ENCODE data around the gene SPR.
A peak's percentile ranks its signal among the peaks of the same experiment; 100 is the strongest.
"Not testable (repeated sequence)": the region's sequence is repeated elsewhere in the genome, so short reads cannot be mapped to it uniquely, and the experiment has no call there.

Gene SPR

DNA sequence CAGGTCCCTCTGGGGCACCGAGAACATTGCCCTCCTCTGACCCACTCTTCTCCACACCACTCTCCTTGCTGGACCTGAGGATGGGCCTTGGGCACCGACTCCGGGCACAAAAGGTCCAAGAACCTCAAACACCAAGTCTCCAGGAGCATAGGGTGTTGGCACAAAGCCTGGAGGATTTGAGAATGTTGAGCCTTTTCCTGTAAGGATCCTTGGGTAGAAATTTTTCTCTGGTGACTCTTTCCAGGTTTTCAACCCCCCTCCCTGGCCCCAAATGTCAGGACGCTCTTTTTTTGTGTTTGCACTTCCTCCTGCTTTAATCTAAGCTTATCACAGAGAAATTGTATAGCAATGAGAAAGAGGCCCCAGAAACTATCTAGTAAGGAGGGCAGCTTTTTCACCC lies 9.2 kb downstream of the SPR start:
- no peak overlapping the region for H3K27ac Mint-ChIP-seq
- no peaks in the 10 kb centered on the region for H3K9me3 Mint-ChIP-seq
- ATAC-seq (replicated peaks) (no peak), DNase-seq (no peak)
- peaks cover 75 to 83% of the 10 kb centered on the region in 2 donors for H3K27me3 Mint-ChIP-seq
- no peak overlapping the region for H3K4me3 Mint-ChIP-seq
- H3K4me1 Mint-ChIP-seq: peaks cover 6 to 22% of the 10 kb centered on the region in 2 donors
- peaks cover 1 to 2% of the 10 kb centered on the region in 2 donors for H3K36me3 Mint-ChIP-seq

DNA sequence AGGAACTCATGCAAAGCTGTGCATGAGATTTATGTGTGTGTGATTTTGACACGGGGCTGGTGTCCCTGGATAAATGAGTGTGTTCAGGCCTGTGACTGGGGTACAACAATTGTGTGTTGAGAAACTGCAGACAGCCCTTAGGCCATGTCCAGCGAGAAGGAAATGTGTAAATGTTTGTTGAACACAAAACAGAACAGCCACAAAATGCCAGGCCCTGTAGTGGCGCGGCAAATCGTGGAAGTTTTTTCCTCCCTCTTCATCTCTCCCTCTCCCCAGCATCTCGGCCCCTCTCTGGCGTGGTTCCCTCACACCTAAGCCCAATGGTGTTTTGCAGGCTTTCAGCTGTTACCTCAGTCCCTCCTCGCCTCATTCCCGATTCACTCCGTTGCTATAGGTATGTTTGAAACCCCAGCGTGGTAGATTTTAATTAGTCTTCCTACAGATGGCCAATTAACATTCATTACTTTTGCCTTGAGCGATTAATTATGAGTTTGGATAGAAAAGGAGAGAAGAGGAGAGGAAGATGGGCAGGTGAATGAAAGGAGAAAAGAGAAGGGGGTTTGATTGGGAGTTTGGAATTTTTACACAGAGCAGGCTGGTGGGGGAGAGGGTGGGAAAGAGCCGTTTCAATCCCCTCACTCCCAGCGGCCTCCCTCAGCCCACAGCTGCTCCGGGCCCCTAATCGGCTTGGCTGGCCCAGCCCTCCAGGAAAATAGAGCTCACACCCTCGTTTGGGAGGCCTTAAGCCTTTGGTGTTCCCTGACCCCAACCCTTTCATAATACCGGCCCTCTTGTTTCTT lies 10.8 kb downstream of the SPR start:
- DNase-seq (no peak), ATAC-seq (replicated peaks) (no peak)
- Mint-ChIP-seq H3K27ac (no peak overlapping the region), H3K36me3 (no peaks in the 10 kb centered on the region), H3K9me3 (no peaks in the 10 kb centered on the region), H3K4me1 (peaks cover 6 to 22% of the 10 kb centered on the region in 2 donors), H3K4me3 (no peak overlapping the region), H3K27me3 (peaks cover 72 to 80% of the 10 kb centered on the region in 2 donors)

DNA sequence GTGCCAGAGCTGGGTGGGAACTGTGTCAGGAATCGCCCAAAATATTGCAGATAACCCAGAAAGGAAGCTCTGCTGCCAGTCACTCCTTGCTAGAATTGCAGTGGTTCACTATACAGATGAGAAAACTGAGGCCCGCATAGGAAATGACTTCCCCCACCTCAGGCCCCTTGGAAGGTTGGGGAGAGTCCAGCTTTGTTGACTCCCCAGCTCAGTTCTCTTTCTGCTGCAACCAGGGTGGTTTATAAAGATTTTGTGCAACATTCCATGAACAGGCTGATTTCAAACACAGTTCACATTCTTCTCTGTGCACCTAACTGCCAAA lies 11.3 kb downstream of the SPR start:
- H3K9me3 Mint-ChIP-seq: no peaks in the 10 kb centered on the region
- H3K4me3 Mint-ChIP-seq: no peak overlapping the region
- peaks cover 6 to 22% of the 10 kb centered on the region in 2 donors for H3K4me1 Mint-ChIP-seq
- H3K27me3 Mint-ChIP-seq: peaks cover 73 to 79% of the 10 kb centered on the region in 2 donors
- ATAC-seq (replicated peaks): no peak
- H3K27ac Mint-ChIP-seq: no peak overlapping the region
- no peaks in the 10 kb centered on the region for H3K36me3 Mint-ChIP-seq
- DNase-seq: no peak

DNA sequence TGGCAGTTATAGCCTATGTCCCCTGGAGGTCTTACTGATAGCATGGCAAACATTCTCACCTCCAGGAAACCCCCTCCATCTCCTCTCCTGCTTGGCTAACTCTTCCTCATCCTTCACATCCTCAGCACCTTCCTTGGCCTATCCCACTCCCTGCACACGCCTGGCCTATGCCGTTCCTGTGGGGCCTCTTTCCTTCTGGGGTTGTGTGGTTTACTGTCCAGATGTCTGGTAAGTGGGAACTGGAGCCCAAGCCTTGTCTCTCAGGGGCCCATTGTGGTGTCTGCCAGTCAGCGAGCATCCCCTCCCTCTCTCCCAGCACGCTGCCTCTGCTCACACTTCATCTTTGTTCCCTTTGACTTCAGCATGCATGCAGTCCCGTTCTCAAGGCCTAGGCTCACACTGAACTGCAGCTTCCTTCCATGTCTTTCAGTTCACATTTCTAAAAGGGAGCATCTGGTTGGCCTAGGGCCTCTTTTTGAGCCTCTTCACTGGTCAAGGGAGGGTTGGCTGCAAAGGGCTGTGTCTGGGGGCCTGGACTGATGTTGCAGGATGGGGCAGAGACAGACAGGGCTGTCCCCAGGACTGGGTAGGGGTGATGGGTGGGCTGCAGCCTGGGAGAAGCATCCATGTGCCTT lies 13.1 kb downstream of the SPR start:
- no peak overlapping the region for H3K4me3 Mint-ChIP-seq
- H3K27me3 Mint-ChIP-seq: peaks cover 65% of the 10 kb centered on the region in 2 donors
- ATAC-seq (replicated peaks): no peak
- no peak for DNase-seq
- H3K9me3 Mint-ChIP-seq: no peaks in the 10 kb centered on the region
- H3K36me3 Mint-ChIP-seq: no peaks in the 10 kb centered on the region
- peaks cover 2 to 6% of the 10 kb centered on the region in 2 donors for H3K4me1 Mint-ChIP-seq
- no peak overlapping the region for H3K27ac Mint-ChIP-seq

DNA sequence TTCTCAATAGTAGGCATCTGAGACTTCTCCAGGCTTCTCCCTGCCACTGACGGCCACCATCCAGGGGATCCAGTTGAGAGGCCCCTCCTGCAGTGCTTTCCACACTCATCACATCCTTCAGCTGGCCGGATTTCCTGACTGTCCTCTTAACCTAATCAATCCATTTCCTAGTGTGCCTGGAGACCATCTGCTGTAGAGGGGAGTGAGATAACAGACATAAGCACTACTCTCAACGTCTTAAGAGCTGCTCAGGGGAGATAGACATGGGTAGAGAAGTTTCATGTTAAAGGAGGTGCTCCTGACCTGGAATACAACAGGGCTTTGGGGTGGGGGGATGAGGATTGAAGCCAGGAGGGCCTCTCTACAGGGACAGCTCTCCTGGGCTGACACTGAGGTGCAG lies 14.2 kb downstream of the SPR start:
- no peak for DNase-seq
- no peaks in the 10 kb centered on the region for H3K36me3 Mint-ChIP-seq
- H3K4me1 Mint-ChIP-seq: no peaks in the 10 kb centered on the region
- H3K9me3 Mint-ChIP-seq: peaks cover 0 to 5% of the 10 kb centered on the region in 2 donors
- H3K27ac Mint-ChIP-seq: no peak overlapping the region
- H3K4me3 Mint-ChIP-seq: no peak overlapping the region
- ATAC-seq (replicated peaks): no peak
- H3K27me3 Mint-ChIP-seq: peaks cover 62 to 66% of the 10 kb centered on the region in 2 donors

DNA sequence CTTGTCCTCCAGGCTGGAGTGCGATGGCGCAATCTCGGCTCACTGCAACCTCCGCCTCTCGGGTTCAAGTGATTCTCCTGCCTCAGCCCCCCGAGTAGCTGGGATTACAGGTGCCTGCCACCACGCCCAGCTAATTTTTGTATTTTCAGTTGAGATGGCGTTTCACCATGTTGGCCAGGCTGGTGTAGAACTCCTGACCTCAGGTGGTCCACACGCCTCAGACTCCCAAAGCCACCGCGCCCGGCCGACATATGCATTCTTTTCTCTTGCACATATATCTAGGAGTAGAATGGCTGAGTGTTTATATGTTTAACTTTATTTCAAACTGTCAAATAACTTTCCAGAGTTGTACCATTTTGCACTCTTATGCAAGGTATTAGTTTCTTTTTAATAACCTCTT lies 20.2 kb downstream of the SPR start:
- ATAC-seq (replicated peaks); H3K4me3 Mint-ChIP-seq; DNase-seq; H3K27ac Mint-ChIP-seq; H3K36me3 Mint-ChIP-seq; H3K4me1 Mint-ChIP-seq; H3K9me3 Mint-ChIP-seq: not testable (repeated sequence)
- H3K27me3 Mint-ChIP-seq: peaks cover 57 to 58% of the 10 kb centered on the region in 2 donors

DNA sequence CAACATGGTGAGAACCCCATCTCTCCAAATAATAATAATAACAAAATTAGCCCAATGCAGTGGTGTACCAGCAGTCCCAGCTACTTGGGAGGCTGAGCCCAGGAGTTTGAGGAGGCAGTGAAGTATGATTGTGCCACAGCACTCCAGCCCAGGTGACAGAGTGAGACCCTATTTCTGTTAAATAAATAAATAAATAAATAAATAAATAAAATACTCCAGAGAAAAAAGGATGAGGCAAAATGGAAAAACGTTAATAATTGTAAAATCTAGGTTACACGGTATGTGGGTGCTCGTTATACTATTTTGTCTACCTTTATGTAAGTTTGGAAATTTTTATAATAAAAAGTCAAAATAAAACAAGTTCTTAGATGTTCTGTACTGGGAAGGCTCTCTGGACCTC lies 21.5 kb downstream of the SPR start:
- H3K27me3 Mint-ChIP-seq: peaks cover 55 to 60% of the 10 kb centered on the region in 2 donors
- no peak overlapping the region for H3K27ac Mint-ChIP-seq
- DNase-seq: no peak
- H3K9me3 Mint-ChIP-seq: peaks cover 0 to 6% of the 10 kb centered on the region in 2 donors
- ATAC-seq (replicated peaks): no peak
- H3K4me1 Mint-ChIP-seq: no peaks in the 10 kb centered on the region
- peaks cover 0 to 2% of the 10 kb centered on the region in 2 donors for H3K36me3 Mint-ChIP-seq
- no peak overlapping the region for H3K4me3 Mint-ChIP-seq

DNA sequence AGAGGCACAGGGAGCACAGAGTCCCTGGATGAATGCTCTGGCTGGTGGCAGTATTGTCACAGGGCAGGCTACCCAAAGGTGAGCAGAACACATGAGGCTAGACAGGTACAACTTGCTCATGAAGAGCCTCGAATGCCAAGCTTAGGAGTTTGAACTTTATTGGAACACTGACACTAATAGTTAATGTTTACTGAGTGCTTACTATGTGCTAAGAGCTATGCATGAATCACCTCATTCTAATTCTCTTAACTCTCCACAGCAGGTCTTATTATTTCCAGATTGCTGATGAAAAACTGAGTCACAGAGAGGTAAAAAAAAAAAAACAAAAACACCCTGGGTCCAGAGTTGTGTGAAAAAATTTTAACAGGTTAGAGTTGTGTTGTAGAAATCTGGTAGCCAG lies 24.0 kb downstream of the SPR start:
- DNase-seq: no peak
- no peak for ATAC-seq (replicated peaks)
- H3K36me3 Mint-ChIP-seq: peaks cover 0 to 2% of the 10 kb centered on the region in 2 donors
- H3K27me3 Mint-ChIP-seq: peaks cover 62 to 74% of the 10 kb centered on the region in 2 donors
- peaks cover 16 to 22% of the 10 kb centered on the region in 2 donors for H3K4me1 Mint-ChIP-seq
- H3K27ac Mint-ChIP-seq: no peak overlapping the region
- no peak overlapping the region for H3K4me3 Mint-ChIP-seq
- H3K9me3 Mint-ChIP-seq: peaks cover 0 to 2% of the 10 kb centered on the region in 2 donors

DNA sequence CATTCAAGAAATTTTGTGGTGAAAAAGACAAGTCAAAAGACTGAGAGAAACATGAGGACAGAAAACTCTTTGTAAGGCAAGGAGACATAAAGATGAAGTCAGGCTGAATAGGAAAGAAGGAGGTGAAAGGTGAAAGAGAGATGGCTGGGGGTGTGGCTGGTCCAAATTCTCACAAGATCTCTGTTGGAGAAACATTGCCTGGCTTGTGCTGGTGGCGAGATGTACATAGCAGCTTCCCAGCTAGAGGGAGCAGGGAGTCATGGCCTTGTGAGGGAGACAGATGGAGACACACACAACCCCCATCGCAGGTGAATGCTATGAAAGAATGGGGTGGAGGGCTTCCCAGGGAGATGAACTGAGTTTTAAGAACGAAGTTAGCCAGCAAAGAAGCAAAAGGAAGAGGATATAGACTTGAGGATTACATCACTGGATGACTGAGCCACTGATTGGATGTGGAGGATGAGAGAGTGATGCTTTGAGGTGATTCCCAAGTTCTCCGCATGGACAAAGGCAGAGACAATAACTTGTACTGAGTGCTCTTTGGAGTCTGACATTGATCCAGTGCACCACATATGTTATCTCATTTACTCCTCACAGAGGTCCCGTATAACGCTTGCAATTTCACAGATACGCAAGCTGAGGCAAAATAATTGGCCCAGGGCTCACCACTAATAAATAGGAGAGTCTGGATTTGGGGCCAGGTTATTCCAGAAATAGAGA lies 26.4 kb downstream of the SPR start:
- Mint-ChIP-seq H3K36me3 (no peaks in the 10 kb centered on the region), H3K4me1 (peaks cover 25 to 31% of the 10 kb centered on the region in 2 donors), H3K4me3 (no peak overlapping the region), H3K27ac (no peak overlapping the region), H3K27me3 (peaks cover 62 to 75% of the 10 kb centered on the region in 2 donors), H3K9me3 (no peaks in the 10 kb centered on the region)
- DNase-seq (no peak), ATAC-seq (replicated peaks) (no peak)

DNA sequence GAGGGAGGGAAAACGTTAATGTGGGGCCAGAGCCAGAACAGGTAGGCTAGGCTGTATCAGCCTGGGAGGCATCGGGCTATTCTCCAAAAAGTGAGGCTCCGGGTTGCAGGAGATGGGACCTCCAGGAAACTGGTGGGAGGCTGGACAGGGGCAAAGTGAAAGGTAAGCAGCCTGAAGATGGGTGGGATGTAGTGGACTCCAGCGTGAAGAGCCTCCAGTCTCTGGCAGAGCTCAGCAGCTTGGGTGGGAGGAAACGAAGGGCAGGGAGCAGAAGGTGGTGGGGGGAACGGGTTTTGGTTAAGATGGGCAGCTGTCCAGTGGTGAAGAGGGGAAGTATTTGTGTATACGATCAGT lies 27.0 kb downstream of the SPR start:
- no peak for ATAC-seq (replicated peaks)
- DNase-seq: no peak
- peaks cover 62 to 74% of the 10 kb centered on the region in 2 donors for H3K27me3 Mint-ChIP-seq
- no peak overlapping the region for H3K4me3 Mint-ChIP-seq
- H3K9me3 Mint-ChIP-seq: no peaks in the 10 kb centered on the region
- H3K4me1 Mint-ChIP-seq: peaks cover 26 to 31% of the 10 kb centered on the region in 2 donors
- H3K36me3 Mint-ChIP-seq: no peaks in the 10 kb centered on the region
- H3K27ac Mint-ChIP-seq: no peak overlapping the region

DNA sequence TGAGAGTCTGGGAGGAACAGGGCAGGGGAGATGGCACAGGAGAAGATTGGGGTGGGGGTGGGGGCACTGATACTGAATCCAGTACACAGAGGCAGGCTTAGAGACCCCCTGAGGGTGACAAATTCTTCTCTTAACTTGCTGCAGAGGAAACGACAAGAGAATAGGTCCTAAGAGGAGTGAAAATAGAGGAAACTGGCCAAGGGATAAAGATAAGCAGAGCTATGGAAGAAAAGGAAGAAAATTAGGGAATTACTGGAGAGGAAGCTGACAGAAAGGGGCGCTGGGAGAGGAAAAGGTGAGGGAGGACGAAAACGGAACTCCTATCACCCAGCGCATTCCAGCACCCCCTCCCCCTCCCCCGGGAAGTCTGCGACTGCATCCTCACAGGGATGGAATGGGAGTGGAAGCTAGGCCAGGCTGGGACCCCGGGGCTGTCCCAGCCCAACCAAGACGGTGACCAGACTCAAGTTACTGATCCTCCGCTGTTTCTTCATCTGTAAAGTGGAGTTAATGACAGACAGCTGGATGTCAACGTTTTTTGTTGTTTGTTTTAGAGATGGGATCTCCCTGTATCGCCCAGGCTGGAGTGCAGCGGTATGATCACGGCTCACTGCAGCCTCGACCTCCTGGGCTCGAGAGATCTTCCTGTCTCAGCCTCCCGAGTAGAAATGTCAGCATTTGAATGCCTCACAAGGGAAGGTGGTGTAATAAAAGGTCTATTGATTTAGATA lies 27.5 kb downstream of the SPR start:
- Mint-ChIP-seq H3K27me3 (peaks cover 59 to 72% of the 10 kb centered on the region in 2 donors), H3K27ac (peak overlapping the region; percentile 47), H3K36me3 (no peaks in the 10 kb centered on the region), H3K4me1 (peaks cover 27 to 36% of the 10 kb centered on the region in 2 donors), H3K9me3 (no peaks in the 10 kb centered on the region), H3K4me3 (peak overlapping the region; percentile 24 to 87)
- DNase-seq (no peak), ATAC-seq (replicated peaks) (no peak)

DNA sequence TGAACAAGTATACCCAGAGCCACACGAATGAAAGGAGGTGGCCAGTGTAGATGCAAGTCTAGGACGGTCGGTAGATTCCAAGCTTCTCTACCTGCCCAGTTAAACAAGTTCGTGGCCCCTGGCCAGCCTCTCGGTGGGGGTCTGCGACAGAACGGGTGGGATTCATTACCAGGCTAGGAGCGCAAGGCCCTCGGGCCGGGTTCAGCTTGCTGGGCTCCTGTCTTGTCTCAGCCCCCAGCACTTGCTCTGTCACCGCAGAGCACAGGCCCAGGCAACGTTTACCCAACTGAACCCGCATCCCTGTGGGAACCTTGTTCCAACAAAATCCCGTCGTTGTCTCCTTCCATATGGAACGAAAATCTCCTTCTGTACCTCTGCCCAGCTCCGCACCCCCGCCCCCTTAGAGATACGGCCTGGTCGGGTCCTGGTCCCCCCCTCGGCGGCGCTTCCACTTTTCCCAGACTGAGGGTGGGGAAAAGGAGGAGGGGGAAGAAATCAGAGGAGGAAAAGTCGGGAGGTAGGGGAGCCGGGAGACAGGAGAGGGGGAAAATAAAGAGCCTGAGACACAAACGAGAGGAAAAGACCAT lies 28.2 kb downstream of the SPR start:
- ATAC-seq (replicated peaks): no peak
- peak overlapping the region; percentile 47 for H3K27ac Mint-ChIP-seq

DNA sequence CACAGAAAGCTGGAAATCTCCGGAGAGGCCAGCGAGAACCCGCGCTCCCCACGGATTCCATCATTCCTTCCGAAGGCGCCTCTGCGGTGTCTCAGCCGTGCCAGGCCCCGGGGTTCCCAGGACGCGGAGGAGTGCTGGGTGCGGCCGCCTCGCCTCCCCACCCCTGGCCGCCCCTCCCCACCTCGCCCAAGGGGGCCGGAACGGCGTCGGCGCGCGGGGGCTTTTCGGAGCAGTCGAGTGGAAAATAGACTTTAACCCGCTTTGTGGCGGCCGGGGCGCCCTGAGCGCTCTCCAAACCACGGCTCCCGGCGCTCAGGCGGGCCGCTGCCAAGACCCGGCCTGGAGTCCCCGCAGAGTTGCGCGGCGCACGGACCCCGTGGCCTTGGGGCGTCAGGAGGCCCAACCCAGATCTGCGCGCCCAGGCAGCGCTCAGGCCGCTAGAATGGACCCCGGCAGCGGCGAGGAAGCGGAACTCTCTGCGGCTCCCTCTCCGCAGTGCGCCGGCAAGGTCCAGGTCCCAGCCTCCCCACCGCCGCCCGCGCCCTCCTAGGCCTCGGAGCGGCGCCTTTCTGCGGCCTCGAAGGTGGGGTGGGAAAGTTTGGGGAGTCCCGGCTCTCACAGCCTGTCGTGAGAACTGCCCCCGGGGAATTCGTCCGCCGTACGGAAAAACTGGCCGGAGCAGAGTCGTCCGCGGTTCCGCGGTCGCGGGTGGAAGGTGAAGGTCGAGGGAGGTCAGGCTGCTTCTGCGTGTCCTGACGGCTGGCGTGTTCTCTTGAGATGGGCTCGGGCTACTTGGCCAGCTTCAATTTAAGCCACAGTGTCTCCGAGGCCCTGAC lies 28.9 kb downstream of the SPR start:
- peak; percentile 68 to 72 for ATAC-seq (replicated peaks)
- H3K4me3 Mint-ChIP-seq: peak overlapping the region; percentile 87 to 88
- peaks cover 28 to 49% of the 10 kb centered on the region in 2 donors for H3K4me1 Mint-ChIP-seq
- H3K27ac Mint-ChIP-seq: peak overlapping the region; percentile 95
- peak; percentile 64 for DNase-seq
- peaks cover 57 to 75% of the 10 kb centered on the region in 2 donors for H3K27me3 Mint-ChIP-seq
- H3K36me3 Mint-ChIP-seq: no peaks in the 10 kb centered on the region
- H3K9me3 Mint-ChIP-seq: no peaks in the 10 kb centered on the region

More for the DNA sequence above, 28.2 kb downstream of the SPR start:
- no peak for DNase-seq
- Mint-ChIP-seq H3K4me1 (peaks cover 28 to 42% of the 10 kb centered on the region in 2 donors), H3K36me3 (no peaks in the 10 kb centered on the region), H3K4me3 (peak overlapping the region; percentile 76 to 87), H3K27me3 (peaks cover 56 to 72% of the 10 kb centered on the region in 2 donors), H3K9me3 (no peaks in the 10 kb centered on the region)
